Measurements from ENCODE around the gene PHKB. TPM values are rescaled to one million over a fixed set of nuclear protein-coding genes. Genes with fewer than 3 reads are reported as not detected.

PHKB gene
- total RNA-seq, 1 donor from 2014 or later: 54.4 TPM

DNA sequence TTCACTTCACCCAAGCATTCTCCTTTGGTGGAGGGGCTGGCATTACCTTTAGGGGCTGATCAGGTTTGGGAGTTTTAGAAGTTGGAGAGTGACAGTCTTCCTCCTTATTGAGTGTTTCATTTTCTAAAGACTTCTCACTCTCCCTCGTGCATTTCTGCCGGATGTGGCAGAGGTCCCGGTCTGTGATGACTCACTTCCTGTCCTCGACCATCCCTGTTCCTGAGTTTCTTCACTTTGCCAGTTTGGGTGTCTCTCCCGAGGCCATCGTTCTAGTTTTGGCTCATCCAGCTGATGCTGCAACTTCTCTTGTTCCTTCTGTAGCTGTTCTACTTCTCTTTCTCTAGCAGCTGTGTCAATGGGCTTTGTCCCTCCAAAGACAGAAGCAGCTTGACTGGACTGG is 104.3 kb downstream of the PHKB start:
- DNase-seq (ENCODE audit: low spot score): peak; percentile 33

DNA sequence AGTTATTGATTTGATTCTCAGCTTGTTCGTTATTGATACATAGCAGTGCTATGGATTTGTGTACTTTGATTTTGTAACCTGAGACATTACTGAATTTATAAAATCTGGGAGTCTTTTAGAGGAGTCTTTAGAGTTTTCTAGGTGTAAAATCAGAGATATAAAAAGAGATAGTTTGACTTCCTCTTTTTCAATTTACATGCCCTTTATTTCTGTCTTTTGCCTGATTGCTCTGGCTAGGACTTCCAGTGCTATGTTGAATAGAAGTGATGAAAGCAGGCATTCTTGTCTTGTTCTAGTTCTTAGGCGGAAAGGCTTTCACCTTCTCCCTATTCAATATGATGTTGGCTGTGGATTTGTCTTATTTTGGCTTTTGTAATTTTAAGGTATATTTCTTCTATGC is 106.2 kb downstream of the PHKB start:
- no peak for DNase-seq (ENCODE audit: low spot score)

DNA sequence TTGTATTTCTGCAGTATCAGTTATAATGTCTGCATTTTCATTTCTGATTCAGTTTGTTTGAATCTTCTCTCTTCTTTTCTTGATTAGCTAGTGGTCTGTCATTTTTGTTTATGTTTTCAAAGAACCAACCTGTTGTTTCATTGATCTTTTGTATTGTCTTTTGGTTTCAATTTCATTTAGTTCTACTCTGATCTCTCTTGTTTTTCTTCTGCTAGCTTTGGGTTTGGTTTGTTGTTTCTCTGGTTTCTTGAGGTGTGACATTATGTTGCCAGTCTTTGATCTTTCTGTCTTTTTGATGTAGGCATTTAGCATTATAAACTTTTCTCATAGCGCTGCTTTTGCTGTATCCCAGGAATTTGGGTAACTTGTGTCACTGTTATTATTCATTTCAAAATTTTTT is 107.2 kb downstream of the PHKB start:
- DNase-seq (ENCODE audit: low spot score): no peak

DNA sequence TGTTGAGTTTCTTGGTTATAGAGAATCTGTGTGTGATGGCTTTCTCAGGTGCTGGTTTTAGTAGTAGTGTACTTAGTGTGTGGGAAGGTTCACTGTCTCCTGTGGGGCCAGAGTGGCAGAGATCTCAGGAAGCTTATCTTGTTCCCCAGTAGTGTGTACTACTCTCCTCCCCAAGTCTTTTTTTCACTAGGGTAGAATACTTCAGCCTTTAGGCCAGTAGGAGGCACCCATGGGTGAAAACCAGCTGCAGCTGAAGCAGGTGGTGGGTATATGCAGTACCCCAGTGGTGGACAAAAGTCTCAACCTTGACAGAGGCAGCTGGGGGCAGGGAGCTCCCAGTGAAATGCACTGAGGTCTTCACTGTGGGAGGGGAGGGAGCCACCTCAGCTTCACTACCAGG is 109.9 kb downstream of the PHKB start:
- no peak for DNase-seq (ENCODE audit: low spot score)

DNA sequence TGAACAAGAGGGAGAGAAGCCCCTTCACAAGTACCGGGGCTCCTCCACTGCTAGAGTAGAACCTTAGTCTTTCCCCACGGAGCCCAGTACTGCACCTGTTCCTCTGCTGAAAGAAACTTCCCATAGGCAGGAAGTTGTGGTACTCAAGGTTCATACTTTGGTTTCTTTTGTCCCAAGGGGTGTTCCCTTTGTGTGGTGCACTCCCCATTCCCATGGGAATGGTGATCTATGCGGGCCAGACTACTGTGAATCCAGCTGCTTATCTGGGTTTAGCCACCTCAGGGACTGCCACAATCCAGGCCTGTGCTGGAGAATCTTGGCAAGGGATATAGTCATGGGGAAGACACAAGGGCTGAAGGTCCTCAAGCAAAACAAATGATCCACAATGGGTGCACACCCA is 110.6 kb downstream of the PHKB start:
- DNase-seq (ENCODE audit: low spot score): no peak

DNA sequence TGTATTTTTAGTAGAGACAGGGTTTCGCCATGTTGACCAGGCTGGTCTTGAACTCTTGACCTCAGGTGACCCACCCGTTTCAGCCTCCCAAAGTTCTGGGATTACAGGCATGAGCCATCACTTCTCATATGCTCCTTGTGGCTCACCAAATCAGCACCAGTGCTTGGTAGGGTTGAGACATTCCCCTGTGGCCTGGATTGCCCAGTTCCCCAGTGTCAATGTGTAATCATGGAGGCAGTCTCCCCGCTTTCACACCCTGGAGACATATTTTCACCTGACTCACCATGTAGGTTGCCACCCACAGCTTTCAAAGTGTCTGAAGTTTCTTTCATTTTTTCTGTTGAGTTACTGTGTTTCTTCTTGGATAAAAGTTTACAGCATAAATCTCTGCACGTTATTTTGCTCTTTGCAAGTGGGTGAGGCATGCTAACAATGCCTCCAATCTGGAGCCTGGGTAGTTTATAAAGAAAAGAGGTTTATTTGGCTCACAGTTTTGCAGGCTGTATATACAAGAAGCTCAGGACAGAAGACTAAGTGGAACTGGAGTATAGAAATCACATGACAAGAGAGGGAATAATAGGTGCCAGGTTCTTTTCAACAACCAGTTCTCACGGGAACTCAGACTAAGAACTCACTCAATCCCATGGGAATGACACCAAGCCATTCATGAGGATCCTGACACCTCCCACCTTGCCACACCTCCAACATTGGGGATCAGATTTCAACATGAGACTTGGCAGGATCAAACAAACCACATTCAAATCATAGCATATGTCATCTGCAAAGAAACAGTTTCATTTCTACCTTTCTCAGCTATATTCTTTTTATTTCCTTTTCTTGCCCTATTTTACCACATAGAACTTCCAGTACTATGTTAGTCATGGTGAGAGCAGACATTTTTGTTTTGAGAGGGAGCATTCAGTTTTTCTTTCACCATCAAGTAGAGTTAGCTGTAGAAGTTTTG is 113.2 kb downstream of the PHKB start:
- DNase-seq (ENCODE audit: low spot score): no peak

DNA sequence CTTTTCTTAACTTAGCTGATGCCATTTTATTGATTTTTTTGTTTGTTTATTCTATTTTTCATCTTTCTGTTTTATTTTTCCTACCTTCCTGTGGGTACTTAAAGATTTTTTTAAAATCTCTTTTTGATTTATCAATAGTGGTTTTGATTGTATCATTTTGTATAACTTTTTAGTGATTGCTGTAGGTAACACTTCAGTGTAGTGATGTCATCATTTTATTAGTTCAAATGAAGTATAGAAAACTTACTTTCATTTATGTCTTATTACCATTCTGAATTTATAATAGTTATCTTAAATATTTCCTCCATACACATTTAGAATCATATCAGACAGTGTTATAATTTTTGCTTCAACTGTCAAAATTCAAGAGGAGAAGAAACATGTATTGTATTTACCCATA is 115.9 kb downstream of the PHKB start:
- no peak for DNase-seq (ENCODE audit: low spot score)

DNA sequence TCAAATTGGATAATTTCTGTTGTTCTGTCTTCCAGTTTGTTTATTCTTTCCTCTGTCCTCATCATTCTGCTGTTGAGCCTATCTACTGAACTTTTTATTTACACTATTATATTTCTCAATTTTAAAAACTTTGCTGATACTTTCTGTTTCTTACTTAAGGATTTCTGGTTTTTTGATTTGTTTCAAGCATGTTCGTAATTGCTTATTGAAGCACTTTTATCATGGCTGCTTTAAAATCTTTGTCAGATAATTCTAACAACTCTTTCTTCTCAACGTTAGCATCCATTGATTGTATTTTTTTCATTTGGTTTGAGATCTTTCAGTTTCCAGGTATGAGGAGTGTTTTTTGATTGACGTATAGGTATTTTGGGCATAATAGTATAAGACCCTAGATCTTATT is 116.9 kb downstream of the PHKB start:
- DNase-seq (ENCODE audit: low spot score): no peak

DNA sequence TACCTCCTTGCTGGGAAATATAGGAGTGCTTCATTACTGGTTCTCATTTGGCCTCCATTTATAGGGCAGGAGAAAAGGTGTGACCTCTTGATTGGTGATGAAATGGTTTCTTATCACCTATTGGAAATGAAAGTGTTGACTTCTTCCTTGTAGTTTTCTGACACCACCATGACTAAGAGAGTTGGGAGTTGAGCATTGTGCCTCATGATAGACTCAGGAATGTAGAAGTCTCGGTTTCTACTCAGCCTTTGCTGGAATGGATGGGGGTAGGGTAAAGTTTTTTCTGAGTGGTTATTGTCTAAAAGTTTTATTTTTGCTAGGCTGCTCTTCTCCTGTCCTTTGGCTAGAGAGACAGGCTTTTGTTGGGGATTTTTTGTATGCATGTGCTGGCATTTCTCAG is 117.4 kb downstream of the PHKB start:
- DNase-seq (ENCODE audit: low spot score): no peak

DNA sequence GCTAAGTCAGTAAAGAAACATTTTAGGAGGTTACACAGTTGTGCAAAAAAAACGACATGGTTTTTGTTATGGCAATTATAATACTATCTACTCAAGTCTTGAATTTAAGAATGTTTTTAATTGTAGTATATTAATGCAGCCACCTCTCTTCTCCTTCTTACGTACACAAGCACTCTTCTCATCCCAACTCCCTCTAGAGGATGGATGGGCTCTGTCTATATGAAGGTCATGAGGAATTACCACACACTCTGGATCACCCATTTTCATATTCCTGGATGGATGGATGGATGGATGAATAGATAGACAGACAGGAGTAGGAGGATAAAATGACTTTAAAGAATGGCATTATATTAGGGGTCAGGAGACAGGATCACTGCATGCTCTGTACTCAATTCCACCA is 120.0 kb downstream of the PHKB start:
- DNase-seq (ENCODE audit: low spot score): no peak

DNA sequence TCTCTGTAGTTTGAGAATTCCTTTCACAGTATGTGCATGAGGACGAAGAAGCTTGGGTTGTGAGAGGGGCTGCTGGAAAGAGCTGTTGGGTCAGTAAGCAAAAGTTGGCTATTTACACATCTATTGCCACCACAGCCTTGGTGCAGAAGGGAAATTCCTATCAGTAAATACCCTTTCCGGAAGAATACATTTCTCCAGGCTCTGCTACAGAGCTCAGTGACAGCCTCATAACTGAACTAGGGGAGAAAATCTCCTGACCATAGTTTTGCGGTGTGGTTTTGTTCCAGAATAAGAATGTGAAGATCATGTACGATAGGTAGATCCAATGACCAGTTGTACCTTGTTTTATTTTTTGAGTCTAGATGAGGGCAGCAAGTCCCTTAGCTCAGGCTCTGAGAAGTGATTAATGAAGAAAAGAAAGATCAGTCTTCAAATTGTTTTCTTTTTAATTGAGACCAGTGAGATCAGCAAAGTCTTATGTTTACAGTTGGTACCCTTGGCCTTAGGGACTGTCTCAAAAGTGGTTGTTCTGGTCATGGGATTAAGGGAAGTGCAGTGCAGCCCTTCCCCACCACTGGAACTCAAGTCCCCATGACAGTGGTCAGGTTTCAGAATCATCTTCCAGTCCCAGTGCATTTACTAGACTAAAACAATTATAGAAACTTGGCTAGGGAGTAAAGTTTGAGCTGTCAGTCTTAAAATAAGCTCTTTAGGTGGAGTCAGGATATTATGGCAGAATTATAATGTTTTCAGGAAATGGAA is 123.5 kb downstream of the PHKB start:
- DNase-seq (ENCODE audit: low spot score): no peak

DNA sequence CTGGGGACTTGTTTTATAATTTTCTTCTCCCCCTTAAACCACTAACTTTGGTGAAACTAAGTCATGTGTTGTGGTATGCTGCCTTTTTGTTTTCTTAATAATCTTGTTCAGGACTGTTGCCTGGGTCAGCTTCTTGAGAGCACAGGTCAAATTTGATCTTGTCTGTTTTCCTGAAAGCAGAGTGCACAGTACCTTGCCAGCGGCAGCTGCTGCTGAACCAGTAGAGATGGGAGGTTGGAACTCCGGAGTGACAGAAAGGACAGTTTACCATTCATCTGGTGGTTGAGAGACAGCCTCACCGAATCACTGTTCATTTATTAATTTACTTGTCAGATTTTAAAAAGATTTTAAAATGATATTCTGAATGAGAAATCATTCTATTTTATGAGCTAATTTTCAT is 125.0 kb downstream of the PHKB start:
- DNase-seq (ENCODE audit: low spot score): no peak

DNA sequence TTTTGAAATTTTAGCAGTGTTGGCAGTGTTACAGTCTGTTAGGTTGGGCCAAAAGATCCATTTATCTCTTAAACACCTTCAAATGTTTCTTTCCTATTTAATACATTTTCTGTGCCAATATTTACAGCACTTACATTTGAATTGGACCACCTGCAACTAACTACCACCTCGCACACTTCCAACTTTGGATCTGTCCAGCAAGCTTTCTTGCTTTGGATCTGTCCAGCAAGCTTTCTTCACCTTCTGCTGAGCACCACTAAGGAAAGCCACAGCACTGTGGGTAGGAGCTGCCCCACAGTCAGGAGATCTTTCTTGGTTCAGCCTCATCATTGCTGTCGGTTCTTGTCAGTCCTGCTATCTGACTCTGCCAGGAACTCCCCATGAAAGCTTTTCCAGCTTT is 129.3 kb downstream of the PHKB start:
- DNase-seq (ENCODE audit: low spot score): no peak

DNA sequence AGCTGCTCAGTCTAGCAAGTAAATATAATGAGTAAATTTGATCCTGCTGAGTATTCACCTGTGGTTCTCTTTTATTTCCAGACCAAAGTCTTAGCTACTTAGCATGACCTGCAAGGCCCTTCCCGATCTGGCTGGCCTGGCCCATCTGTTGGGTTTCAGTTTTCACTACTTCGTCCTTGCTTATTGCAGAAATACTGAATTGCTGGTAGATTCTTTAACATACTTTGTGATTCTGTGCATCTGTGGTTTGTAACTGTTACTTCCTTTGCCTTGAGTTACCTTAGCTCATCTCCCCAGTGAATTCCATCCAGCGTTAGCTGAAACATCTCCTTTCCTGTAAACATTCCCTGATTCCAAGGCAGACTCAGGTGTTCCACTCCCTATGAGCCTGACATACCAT is 131.1 kb downstream of the PHKB start:
- DNase-seq (ENCODE audit: low spot score): no peak

DNA sequence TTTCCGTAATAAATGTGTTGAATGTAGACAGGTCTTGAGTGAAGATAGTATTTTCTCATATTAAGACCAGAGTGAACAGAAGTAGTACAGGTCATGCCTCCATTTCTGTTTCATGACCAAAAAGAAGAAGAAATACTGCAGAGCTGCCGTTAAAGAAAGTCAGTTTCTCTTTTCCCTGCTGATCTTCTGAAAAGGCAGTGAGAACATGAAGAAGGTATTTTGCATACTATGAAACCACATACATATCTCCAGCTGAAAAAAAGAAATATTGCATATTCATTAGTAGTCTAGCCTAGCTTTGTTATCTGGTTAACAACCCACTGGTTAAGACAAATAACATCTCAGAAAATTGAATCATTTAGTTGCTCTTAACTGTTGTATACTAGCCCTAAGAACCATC is 138.4 kb downstream of the PHKB start:
- DNase-seq (ENCODE audit: low spot score): no peak

DNA sequence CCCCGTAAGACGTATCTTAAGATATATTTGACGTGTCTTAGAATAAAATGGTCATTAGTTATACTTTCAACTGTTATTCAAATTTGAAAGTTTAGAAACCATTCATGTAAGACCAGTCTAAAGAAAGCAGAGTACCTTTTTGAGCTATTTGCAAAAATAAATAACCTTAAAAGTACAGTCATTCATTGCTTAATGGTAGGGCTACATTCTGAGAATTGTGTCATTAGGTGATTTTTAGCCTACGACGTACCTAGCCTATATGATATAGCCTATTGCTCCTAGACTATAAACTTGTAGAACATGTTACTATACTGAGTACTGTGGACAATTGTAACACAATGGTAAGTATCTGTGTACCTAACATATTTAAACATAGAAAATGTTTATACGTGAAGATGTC is 139.2 kb downstream of the PHKB start:
- DNase-seq (ENCODE audit: low spot score): no peak

DNA sequence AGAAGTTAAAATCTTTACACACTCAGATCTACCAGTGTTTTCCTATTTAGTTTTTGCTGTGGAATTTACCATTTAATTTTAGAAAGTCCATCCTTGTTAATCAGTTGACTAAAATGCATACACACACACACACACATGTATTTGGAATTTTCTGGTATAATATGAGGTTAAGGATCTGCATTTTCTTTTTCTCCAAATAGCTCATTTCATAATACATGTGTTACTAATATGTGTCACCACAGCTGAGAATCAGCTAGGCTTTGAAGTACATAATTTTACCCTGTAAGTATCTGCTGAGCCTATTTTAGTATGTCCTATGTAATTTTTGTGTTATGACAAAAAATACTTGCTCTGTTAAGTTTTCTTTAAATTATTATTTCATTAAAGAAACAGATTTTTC is 143.2 kb downstream of the PHKB start:
- no peak for DNase-seq (ENCODE audit: low spot score)

DNA sequence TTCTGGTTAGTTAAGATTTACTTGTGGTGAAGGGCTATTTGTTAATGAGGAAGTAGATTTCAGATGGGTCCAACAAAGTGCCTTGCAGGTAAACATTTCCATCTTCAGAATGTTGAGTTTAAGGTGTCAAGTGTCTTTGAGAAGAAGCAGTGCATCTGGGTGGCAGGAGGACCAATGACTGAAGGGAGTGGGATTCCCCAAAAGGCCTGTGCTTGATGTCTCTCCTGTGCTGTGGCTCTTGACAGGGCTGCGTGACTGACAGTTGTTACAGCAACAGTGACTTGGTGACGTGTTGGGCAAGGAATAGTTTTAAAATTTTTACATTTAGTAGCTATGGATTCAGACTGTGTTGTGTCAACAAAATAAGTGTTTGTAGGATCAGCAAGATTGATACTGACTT is 149.9 kb downstream of the PHKB start:
- no peak for DNase-seq (ENCODE audit: low spot score)

DNA sequence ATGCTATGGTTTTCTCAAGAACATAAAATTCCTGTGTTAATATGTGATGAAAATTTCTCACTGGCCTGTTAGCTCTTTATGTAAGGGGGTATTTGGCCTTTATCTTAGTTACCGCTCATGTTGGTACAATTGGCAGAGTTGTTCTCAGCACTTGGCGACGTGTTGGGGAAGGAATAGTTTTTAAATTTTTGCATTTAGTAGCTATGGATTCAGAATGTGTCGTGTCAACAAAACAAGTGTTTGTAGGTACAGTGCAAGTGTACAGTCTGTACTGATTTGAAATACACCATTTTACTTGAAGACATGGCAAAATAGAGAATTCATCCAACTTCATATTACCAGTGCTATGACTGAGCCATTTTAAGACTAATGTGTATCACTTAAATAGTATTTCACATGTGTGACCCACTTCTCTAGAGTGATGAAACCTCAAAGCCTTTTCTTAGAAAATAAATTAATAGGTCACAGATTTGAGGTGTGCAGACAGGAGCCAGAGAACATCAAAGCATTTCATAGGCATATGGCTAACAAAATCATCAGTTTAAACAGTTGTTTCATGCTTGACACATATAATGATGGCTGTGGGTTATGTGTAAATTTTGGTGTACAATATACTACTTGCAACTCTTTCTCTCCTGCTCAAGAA is 150.8 kb downstream of the PHKB start:
- no peak for DNase-seq (ENCODE audit: low spot score)

DNA sequence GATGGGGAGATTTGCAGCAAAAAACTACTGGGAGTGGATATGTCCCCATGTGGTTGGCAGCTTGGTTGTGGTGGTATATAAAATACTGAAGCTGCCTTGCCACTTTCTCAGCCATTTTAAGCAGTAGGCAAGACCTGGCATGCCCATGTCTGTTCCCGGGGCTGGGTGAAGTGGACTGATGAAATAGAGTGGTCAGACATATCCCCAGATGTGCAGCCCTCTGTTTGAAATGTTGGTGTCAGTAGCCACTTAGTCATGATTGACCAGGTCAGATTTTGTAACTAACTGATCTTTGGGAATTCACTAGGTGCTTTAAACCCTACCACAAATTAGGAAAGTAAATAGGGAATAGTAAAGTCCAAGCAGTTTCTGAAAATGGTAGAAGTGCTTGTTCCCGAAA is 151.6 kb downstream of the PHKB start:
- no peak for DNase-seq (ENCODE audit: low spot score)

DNA sequence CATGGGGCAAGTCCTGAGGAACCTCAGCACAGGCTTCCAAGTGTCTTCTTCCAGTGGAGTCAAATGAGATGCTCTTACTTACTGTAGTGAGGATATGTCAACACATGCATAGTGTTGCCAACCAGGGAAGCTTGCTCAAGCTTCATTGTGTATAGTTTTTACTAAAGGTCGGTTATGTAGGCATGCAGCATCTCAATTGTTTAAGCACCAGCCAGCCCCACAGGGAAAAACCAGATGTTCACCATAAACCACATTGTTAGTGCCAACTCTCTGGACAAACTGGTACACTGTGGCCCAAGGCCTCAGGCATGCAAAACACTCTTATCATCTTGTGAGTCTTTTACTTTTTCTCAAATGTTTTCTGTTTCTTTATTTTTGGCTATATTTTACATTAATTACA is 152.1 kb downstream of the PHKB start:
- DNase-seq (ENCODE audit: low spot score): no peak

DNA sequence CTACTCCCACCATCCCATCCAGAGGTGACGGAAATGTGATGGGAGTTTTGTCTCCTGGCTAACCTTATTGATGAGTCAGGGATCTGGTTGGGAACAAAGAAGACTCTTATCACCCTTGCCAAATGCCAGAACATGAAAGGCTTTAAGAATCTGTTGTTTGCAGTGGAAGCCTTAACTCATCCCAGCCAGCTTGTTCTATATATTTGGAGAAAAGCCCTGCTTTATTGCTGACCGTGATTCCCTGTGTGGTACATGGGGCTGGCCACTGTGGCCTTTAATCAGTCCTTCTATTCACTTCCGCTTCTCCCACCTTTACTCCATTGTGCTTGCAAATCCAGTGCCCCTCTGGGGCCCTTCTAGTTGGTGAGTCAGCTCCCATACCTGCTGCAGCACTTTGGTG is 156.6 kb downstream of the PHKB start:
- no peak for DNase-seq (ENCODE audit: low spot score)

Data from umbilical cord (tissue), 2 donors.